Ecto neural progenitor cell (in vitro differentiated cells): ENCODE data around the gene SPATA19.

ENCODE experiments used
- DNase-seq: peaks from one replicate; pipeline ENCODE4 v3.0.0-alpha.2; 2018; ENCODE audit warnings: low spot score

The SPATA19 gene

GRCh38 chr11:133835593-133836548 is 9.4 kb downstream of the SPATA19 start:
- DNase-seq = peak; percentile 44

- peak; percentile 73 for DNase-seq
These were observed 10.4 kb downstream of the SPATA19 start for GRCh38 chr11:133834682-133835592.

GRCh38 chr11:133833898-133834681 is 11.2 kb downstream of the SPATA19 start:
- peak; percentile 44 for DNase-seq

DNA sequence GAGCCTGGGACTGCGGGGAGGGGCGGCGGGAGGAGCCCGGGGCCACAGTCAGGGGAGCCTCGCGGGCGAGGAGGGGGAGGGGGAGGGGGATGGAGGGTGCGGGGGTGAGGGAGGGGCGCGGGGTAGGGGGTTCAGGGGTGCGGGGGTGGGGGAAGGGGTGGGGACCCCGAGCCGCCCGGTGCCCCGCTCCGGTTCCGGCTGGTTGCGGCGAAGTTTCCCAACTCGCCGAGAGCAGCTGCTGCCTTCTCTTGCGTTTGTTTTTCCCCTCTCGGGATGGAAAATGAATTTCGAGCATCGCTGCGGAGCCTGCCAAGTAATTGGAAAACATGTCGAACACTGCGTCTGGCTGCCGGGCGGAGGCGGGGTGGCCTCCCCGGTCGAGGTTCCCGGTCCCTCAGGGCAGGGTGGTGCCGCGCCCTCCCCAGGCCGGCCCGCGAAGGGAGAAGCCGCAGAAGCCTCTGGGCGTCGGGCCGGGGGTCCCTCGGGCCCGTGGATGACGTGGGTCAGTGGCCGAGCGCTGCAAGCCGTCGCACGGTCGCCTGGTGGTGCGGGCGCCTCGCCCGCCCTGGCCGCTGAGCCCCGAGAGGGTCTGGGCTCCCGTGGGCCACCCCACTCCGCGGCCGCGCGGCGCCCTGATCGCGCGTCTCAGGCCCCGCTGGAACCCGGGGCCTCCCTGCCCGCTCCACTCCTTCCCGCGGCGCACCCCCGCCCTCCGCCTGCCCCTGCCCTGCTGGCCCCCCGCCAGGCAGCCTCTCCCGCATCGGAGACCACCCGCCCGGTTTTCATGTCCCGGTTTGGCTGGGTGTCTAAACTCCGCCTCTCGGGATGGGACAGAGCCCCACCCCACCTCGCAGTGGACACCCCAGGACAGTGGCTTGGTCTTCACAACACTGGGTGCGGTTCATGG is 12.1 kb downstream of the SPATA19 start:
- DNase-seq = peak; percentile 41

DNA sequence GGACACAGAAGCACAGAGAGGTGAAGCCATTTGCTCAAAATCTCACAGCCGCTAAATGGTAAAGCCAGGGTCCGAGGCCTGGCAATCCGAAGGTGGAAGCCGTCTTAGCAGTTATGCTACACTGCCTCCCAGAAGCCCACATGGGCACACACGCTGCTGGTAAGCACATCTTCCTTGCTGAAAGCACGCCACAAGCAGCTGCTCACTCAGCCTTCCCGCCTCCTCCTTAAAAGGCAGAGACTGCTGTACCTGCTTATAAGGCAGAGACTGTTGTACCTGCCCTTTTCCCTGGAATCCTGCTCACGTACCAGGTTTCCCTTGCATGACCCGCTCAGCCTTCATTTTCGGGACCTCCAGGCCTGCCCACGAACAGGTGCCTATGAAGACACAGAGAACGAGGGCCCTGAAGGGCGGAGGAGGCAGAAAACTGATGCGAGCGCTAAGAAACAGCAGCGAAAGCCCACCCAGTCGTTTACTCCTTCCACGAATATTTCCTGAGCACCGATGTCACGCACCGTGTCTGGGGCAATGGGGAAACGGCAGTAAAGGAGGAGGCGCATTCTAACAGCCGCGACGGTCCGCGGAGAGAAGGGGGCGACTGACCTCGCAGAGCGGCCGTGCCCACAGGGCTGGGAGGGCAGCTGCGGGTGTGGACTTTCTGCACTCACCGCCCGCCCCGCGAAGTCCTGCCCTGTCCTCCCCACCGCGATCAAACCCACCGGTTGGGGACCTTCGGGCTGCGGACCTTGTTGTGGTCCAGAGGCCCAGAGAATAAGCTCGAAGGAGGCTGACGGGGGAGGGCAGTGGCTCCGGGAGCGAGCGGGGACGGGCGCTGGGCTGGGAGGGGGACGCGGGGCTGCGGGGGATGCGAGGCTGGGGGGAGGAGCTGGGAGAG is 13.0 kb downstream of the SPATA19 start:
- DNase-seq = peak; percentile 38

GRCh38 chr11:133830931-133831907 is 14.1 kb downstream of the SPATA19 start:
- DNase-seq = peak; percentile 58

GRCh38 chr11:133829566-133829965 is 15.7 kb downstream of the SPATA19 start:
- no peak for DNase-seq

GRCh38 chr11:133828871-133829270 is 16.4 kb downstream of the SPATA19 start:
- DNase-seq = no peak

DNA sequence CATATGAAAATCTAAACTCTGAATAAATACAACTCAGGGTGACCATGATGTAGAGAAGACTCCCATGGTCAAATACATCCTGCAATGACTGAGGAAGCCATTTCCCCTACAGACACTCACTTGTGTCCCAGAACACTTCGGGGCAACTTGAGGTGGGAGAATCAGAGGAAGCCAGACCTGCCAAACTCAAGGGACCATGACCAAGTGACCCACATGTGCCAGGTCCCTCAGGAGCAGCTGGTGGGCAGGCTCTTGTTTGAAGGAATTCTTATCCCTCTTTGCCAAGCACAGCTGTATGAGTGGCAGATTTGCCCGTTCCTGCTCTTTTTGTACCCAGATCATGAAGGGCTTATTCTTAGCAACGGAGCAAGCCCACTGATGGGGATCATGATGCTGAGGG is 17.8 kb downstream of the SPATA19 start:
- DNase-seq = peak; percentile 31

DNA sequence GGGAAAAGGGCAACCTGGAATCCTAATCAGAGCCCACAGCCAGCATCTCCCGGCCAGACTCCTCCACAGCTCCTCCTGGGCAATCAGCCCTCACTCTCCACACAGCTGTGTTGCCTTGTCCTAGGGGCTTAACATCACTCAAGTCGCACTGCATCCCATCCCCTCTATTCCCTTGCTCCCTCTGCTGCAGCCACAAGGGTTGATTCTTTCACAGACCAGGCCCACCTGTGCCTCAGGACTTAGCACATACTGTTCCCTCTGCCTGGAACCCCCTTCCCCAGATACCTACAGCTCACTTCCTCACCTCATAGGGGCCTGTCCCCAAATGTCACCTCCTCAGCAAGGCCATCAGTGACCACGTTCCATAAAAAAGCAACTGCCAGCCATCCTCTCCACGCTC is 18.4 kb downstream of the SPATA19 start:
- DNase-seq = peak; percentile 25

DNA sequence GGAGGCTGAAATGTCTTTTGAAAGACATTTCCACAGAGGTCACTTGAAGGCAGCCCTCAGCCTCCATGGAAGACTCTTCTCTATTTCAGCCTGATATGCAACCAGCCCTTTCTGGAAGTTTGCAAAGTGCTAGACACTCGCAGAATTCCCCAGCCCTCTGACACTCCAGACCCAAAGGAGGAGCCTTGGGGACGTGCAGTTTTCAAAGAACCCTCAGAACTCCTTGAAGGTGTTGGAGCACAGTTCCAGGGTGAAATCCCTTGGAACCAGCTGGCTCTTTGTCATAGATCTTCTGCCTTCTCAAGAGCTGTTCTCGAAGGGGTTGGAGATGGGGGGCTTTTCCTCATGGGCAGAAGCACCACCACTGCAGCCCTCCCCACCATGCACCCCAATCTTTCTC is 19.6 kb downstream of the SPATA19 start:
- DNase-seq = no peak

DNA sequence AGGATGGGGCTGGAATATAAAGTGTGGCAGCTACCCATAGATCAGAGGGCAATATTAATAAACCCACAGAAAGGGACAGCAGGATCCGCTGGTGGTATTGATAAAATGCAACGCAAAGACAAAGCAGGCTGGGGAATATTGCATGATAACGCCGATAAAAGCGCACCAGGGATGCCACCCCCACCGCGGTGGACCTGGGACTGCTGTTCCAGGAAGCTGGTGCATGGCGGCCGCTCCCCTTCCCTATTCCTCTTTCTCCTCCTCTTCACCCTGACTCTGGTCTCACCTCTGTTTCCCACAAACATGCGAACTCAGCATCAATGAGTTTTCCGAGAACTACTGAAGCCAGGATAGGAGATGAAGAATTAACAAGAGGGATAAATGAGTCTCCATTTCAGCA is 20.2 kb downstream of the SPATA19 start:
- DNase-seq = no peak

DNA sequence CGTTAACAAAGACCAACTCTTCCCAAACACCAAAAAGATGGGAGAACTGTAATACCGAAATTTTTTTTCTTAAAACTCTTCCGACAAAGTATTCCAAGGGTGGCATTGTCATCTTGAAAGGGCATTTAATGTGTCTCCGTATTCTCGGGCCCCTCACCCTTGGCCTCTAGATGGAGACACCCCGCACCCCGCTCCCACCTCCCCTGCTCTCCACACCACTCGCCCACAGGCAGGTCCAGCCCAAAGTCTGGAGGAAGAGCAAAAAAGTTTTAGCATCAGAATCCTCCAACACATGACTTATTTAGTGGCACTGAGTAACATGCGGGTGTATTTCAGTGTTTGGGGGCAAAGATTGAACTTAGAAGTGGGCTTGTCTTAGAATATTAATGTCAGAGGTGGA is 20.7 kb downstream of the SPATA19 start:
- peak; percentile 35 for DNase-seq

DNA sequence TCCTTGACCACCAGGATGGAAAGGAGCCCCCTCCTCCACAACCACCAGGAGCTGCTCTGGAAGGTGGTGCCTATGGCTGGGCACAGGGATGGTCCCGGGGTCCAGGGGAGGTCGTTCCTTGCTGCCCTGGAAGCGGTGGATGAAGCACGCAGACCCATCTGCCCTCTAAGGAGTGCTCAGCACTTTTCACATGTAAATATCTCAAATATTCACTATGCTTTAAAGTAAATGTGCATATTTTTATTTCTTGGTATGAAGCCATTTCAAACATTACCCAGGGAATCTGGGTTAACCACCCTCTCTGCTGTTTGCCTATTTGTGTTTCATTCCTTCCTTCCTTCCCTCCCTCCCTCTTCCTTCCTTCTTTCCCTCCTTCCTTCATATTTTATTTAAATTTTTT is 21.7 kb downstream of the SPATA19 start:
- DNase-seq = peak; percentile 27

DNA sequence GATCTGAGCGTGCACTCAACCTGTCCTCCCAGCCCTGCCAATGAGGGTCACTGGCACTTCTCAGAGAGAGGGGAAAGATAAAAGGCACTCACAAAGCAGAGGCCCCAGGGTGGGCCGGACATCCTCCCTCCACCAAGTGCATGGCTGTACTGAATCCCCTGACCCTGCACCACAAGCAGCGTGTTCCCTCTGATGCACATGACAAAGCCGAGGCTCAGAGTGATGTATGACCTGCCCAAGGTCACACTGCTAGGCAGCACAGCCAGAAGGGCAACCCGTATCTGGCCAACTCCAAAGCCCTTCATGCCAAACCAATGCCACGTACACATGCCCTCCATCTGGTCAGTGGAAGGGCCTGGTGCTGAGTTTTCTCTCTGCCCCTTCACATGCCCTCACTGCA is 22.1 kb downstream of the SPATA19 start:
- no peak for DNase-seq

DNA sequence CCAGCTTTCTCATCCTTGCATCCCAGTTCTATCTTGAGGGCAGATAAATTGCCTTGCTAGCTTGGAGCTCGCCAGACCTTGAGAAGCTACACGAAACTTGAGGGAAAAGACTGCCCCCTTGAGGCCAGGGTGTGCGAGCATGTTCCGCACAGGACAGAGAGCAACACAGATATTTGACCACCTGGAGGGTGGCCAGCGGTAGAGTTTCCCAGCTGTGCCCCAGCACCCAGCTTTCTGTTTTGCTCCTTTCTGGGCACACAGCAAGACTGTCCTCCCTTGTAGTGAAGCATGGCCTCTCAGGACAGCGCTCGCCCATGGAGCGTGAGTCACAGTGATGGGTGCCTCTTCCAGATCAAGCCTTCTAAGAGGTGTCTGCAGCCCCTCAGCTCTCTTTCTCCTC is 23.5 kb downstream of the SPATA19 start:
- DNase-seq = peak; percentile 81

GRCh38 chr11:133819746-133820315 is 25.5 kb downstream of the SPATA19 start:
- DNase-seq = peak; percentile 42

DNA sequence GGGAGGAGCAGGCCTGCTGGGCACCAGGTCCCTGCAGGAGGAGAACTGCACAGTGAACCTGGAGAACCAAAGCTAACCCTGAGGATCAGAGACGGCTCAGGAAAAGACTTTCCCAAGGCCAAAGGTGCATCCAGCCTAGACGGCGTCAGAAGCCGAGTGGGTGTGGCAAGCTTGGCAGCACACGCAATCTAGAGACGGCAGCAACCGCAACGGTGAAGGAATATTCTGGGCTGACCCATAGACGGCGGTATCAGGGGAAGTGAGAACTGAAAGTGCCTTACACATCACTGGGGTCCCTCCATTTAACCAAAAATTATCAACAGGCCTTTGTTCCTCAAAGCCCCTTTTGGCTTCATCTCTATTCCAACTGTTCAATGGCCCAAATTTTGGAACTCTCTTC is 26.2 kb downstream of the SPATA19 start:
- DNase-seq = peak; percentile 21
